ENCODE measurements around the gene EGLN1. TPM values are rescaled to one million over a fixed set of nuclear protein-coding genes. Genes with fewer than 3 reads are reported as not detected.

The EGLN1 gene
- total and polyA plus RNA-seq, 2 of the 8 experiments (the other 6 are each of a cell fraction or from before 2014, with no cell fraction given) = 4.0 to 6.4 TPM

DNA sequence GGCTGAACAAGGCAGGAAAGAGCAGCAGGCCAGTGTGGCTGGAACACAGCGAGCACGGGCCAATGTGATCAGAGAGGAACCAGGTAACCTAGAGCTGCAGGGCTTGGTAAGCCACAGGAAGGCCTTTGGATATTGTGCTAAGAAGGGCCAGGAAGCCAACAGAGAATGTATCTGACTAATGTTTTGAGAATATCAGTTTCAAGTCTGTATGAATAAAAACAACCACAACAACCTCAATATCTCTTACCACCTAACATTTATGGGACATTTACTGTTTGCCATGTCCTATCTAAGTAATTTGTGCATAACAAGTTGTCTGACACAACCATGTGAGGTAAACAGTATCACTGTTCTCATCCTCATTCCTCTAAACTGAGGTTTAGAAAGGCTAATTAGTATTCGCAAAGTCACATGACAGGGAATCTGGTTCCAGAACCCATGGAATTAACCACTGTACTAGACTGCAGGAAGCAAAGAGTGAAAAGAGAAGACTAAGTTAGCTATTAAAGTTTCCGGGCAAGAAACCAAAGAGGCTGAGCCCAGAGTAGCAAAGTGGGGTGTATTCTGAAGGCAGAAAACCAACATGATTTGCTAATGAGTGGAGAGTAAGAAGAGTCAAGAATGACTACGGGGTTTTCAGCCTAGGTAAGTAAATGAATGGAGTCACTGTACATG, 45.1 kb downstream of the EGLN1 start:
- Histone ChIP-seq H4K91ac (replicated peaks; ENCODE audit: insufficient read length, low read length) (no peak overlapping the region), H2BK5ac (ENCODE audit: low read depth, low read length) (no peak overlapping the region), H3K79me2 (ENCODE audit: control insufficient read depth in 1 of 2, insufficient read depth in 2 of 2, low read length in 2 of 2) (no peaks in the 10 kb centered on the region), H2BK15ac (ENCODE audit: low read length) (no peak overlapping the region), H2BK20ac (ENCODE audit: low read length) (no peak overlapping the region), H4K20me1 (replicated peaks in 1 of 2; ENCODE audit: control insufficient read depth in 1 of 2, insufficient read depth in 2 of 2, low read length in 2 of 2) (peaks cover 0 to 1% of the 10 kb centered on the region in 2 experiments), H4K8ac (ENCODE audit: extremely low read depth, insufficient read depth, low read length) (no peak overlapping the region), H4K5ac (ENCODE audit: insufficient read length, low read depth, low read length) (no peak overlapping the region), H3K14ac (ENCODE audit: insufficient read length) (no peak overlapping the region), H3K4me2 (ENCODE audit: insufficient read depth in 1 of 2, low read depth in 2 of 2, low read length in 2 of 2) (no peak overlapping the region), H2BK120ac (replicated peaks; ENCODE audit: low read depth, low read length) (no peak overlapping the region), H3K9me3 (ENCODE audit: insufficient read depth in 2 of 2, low read depth in 1 of 2, low read length in 1 of 2) (no peaks in the 10 kb centered on the region), H2AFZ (ENCODE audit: low read length) (no peak overlapping the region), H2AK5ac (ENCODE audit: low read depth, low read length) (no peak overlapping the region), H3K36me3 (ENCODE audit: control insufficient read depth in 2 of 4, insufficient read depth in 4 of 4, low read length in 3 of 4) (no peaks in the 10 kb centered on the region), H3K4me1 (replicated peaks in 1 of 4; ENCODE audit: control insufficient read depth in 3 of 4, insufficient read depth in 4 of 4, low read length in 3 of 4) (peaks cover 0 to 6% (median 0%) of the 10 kb centered on the region in 4 experiments; a peak in 2 of 7 replicates), H2BK12ac (ENCODE audit: low read depth, low read length) (no peak overlapping the region), H3K23me2 (ENCODE audit: low read depth, low read length) (no peaks in the 10 kb centered on the region), H3K27ac (ENCODE audit: low read depth, low read length) (no peak overlapping the region), H3K4me3 (ENCODE audit: extremely low read depth in 1 of 4, insufficient read depth in 2 of 4, low read depth in 3 of 4, low read length in 4 of 4) (no peak overlapping the region), H3K4ac (replicated peaks; ENCODE audit: insufficient read length, low read depth, low read length) (no peak overlapping the region), H3K18ac (ENCODE audit: extremely low read depth, low read length) (no peak overlapping the region), H3K9ac (replicated peaks in 1 of 4; ENCODE audit: extremely low read depth in 1 of 4, low read depth in 3 of 4, low read length in 3 of 4) (no peak overlapping the region), H3K23ac (ENCODE audit: insufficient read length) (no peak overlapping the region), H3K27me3 (replicated peaks in 1 of 4; ENCODE audit: control insufficient read depth in 3 of 4, extremely low read depth in 1 of 4, insufficient read depth in 3 of 4, low read length in 3 of 4) (no peaks in the 10 kb centered on the region), H3K56ac (replicated peaks; ENCODE audit: insufficient read length, low read depth, low read length) (no peak overlapping the region), H3K79me1 (ENCODE audit: low read depth, low read length) (no peaks in the 10 kb centered on the region)
- CTCF ChIA-PET (ENCODE audit: partially characterized antibody) = interaction anchor here (0.6 to 1.2 kb wide), 2 partner anchors 16 to 153 kb away, joined by 3 to 4 read pairs; no protein-coding TSS in a partner anchor
- no peak for DNase-seq (ENCODE audit: low read depth in 1 of 2, low spot score in 2 of 2)
- whole genome bisulfite sequencing, 2 experiments (ENCODE audit: extremely low coverage in 1 of 2, insufficient coverage in 1 of 2, insufficient read length in 1 of 2, insufficient replicate concordance in 2 of 2, low coverage in 1 of 2, low lambda C conversion rate in 2 of 2, missing lambda C conversion rate in 1 of 2) = 87% methylated on average over 5 of the region's 5 CpGs; no CpG with 5 or more reads in 1 of the 2 experiments
- no peak for FAIRE-seq
- POLR2A ChIA-PET (ENCODE audit: partially characterized antibody) = no interaction called here
- no peak for TF ChIP-seq KDM4A (IDR thresholded peaks at IDR 0.05; ENCODE audit: low read depth, low read length, severe bottlenecking)
- no peak for TF ChIP-seq CEBPB (IDR thresholded peaks at IDR 0.05; ENCODE audit: low read depth, low read length)
- TF ChIP-seq, protein P1, sequence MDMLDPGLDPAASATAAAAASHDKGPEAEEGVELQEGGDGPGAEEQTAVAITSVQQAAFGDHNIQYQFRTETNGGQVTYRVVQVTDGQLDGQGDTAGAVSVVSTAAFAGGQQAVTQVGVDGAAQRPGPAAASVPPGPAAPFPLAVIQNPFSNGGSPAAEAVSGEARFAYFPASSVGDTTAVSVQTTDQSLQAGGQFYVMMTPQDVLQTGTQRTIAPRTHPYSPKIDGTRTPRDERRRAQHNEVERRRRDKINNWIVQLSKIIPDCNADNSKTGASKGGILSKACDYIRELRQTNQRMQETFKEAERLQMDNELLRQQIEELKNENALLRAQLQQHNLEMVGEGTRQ (IDR thresholded peaks at IDR 0.05; ENCODE audit: low read length) = 0 out of 2 replicates have a peak, but pooled peaks have one; percentile 16
- no peak for TF ChIP-seq TEAD4 (IDR thresholded peaks at IDR 0.05; ENCODE audit: low read depth, low read length)
- TF ChIP-seq SIN3A (conservative IDR thresholded peaks at IDR 0.05 in 1 of 2, IDR thresholded peaks at IDR 0.05 in 1 of 2; ENCODE audit: low read depth in 1 of 2, low read length in 2 of 2) = no peak

Measured in H1 (cell line).